Caki2 (cell line): ENCODE data around the gene ATG4A. TPM values are rescaled to one million over a fixed set of nuclear protein-coding genes. Genes with fewer than 3 reads are reported as not detected.

ENCODE experiments used
- DNase-seq: peaks from one replicate; pipeline ENCODE4 v3.0.0-alpha.2; 2015; ENCODE audit warnings: low read depth
- in situ Hi-C: cut with HindIII; loops from 2 replicates; pipeline ENCODE4 v1.10.0; 2016; ENCODE audit warnings: low sequenced_read_pairs, low pct_unique_long_range_greater_than_20kb, mixed read lengths
- total RNA-seq: library from RNA; depleted of rRNA; stranded (reverse); fragments of >200 nt; shearing (Covaris generic); gene quantifications from 2 replicates; pipeline ENCODE4 v1.2.3, GENCODE V29; 2014; ENCODE audit warnings: low replicate concordance; rRNA removed

Gene ATG4A
- 0.70 and 9.0 TPM in 2 replicates for total RNA-seq

GRCh38 chrX:108091264-108091877 is at the start of gene ATG4A, which contains the start of gene PSMD10:
Gene ATG4A (plus strand): TSS chrX:108091778. CDS start chrX:108091827, 49 bp downstream.
Gene PSMD10 (minus strand): TSS chrX:108091542. CDS start chrX:108091520, 22 bp downstream.
- in situ Hi-C loops = no loop called here
- peak; percentile 94 for DNase-seq

GRCh38 chrX:108044554-108045256 is 46.9 kb upstream of the ATG4A start, which contains the start of gene VSIG1:
Gene VSIG1 (plus strand): TSS chrX:108045065. CDS start chrX:108045131, 66 bp downstream.
- in situ Hi-C loops = no loop called here

GRCh38 chrX:108049649-108050048 is 41.9 kb upstream of the ATG4A start:
- in situ Hi-C loops = no loop called here
- DNase-seq = no peak

More at GRCh38 chrX:108044554-108045256, 46.9 kb upstream of the ATG4A start, which contains the start of gene VSIG1:
- DNase-seq = no peak

GRCh38 chrX:108053218-108053617 is 38.4 kb upstream of the ATG4A start:
- DNase-seq = no peak
- in situ Hi-C loops = no loop called here

GRCh38 chrX:108055546-108055945 is 36.0 kb upstream of the ATG4A start:
- DNase-seq = no peak
- in situ Hi-C loops = no loop called here

- in situ Hi-C loops = no loop called here
- no peak for DNase-seq
These were observed 31.8 kb upstream of the ATG4A start for GRCh38 chrX:108059801-108060200.

- DNase-seq = no peak
- in situ Hi-C loops = no loop called here
These were observed 27.6 kb upstream of the ATG4A start for GRCh38 chrX:108064001-108064400.

GRCh38 chrX:108064613-108065012 is 27.0 kb upstream of the ATG4A start:
- DNase-seq = no peak
- in situ Hi-C loops = no loop called here

GRCh38 chrX:108068121-108068520 is 23.5 kb upstream of the ATG4A start:
- DNase-seq = no peak
- in situ Hi-C loops = no loop called here

GRCh38 chrX:108070891-108071290 is 20.7 kb upstream of the ATG4A start:
- no peak for DNase-seq
- in situ Hi-C loops = no loop called here

- in situ Hi-C loops = no loop called here
- DNase-seq = no peak
These were observed 20.0 kb upstream of the ATG4A start for GRCh38 chrX:108071578-108071977.

- in situ Hi-C loops = no loop called here
- DNase-seq = no peak
These were observed 18.8 kb upstream of the ATG4A start for GRCh38 chrX:108072746-108073145.

- in situ Hi-C loops = no loop called here
These were observed 10.5 kb upstream of the ATG4A start for GRCh38 chrX:108081110-108081509.

GRCh38 chrX:108087792-108088191 is 3.8 kb upstream of the ATG4A start:
- no peak for DNase-seq
- in situ Hi-C loops = no loop called here

More at GRCh38 chrX:108081110-108081509, 10.5 kb upstream of the ATG4A start:
- DNase-seq = no peak

GRCh38 chrX:108088511-108088910 is 3.1 kb upstream of the ATG4A start:
- DNase-seq = no peak
- in situ Hi-C loops = no loop called here

GRCh38 chrX:108090491-108091263 is 901 bp upstream of the ATG4A start:
- no peak for DNase-seq
- in situ Hi-C loops = no loop called here

- no peak for DNase-seq
- in situ Hi-C loops = no loop called here
These were observed 307 bp downstream of the ATG4A start for GRCh38 chrX:108091878-108092291.

GRCh38 chrX:108097380-108097779 is 5.8 kb downstream of the ATG4A start:
- DNase-seq = no peak
- in situ Hi-C loops = no loop called here

- in situ Hi-C loops = no loop called here
- no peak for DNase-seq
These were observed 13.9 kb downstream of the ATG4A start for GRCh38 chrX:108105473-108105872.
